ENCODE data around the gene FAM131C.

DNA sequence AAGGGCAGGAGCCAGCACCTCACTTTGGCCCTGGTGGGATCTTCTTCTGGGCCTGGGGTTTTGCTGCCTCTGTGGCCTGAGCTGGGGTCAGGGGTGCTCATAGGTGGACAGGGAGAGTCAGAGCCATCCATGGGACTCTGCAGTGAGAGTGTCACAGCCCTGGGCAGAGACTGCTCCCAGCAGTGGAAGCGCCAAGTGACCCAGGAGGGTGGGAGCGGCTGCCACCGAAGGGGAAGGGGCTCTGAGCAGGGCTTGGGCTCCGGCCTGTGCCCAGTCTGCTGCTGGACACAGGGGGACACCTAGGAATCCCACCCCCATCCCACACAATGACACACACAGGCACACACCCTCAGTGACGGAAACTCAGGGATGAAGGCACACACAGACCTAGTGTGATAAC is 29.5 kb downstream of the FAM131C start:
- TF ChIP-seq, protein P1, sequence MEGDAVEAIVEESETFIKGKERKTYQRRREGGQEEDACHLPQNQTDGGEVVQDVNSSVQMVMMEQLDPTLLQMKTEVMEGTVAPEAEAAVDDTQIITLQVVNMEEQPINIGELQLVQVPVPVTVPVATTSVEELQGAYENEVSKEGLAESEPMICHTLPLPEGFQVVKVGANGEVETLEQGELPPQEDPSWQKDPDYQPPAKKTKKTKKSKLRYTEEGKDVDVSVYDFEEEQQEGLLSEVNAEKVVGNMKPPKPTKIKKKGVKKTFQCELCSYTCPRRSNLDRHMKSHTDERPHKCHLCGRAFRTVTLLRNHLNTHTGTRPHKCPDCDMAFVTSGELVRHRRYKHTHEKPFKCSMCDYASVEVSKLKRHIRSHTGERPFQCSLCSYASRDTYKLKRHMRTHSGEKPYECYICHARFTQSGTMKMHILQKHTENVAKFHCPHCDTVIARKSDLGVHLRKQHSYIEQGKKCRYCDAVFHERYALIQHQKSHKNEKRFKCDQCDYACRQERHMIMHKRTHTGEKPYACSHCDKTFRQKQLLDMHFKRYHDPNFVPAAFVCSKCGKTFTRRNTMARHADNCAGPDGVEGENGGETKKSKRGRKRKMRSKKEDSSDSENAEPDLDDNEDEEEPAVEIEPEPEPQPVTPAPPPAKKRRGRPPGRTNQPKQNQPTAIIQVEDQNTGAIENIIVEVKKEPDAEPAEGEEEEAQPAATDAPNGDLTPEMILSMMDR (IDR thresholded peaks at IDR 0.05) = no peak
- no peak for TF ChIP-seq POLR2A (IDR thresholded peaks at IDR 0.05)

Measured in upper lobe of left lung (tissue), 4 donors.